Caco-2 (cell line): ENCODE measurements around the gene THOC6. TPM values are rescaled to one million over a fixed set of nuclear protein-coding genes. Genes with fewer than 3 reads are reported as not detected.
A peak's percentile ranks its signal among the peaks of the same experiment; 100 is the strongest.

ENCODE experiments used
- BruUV-seq: library from RNA; stranded (reverse); fragments of 400-500 nt; replicated peaks from 2 replicates; lab custom pipeline; 2021; lab: Mats Ljungman, UMichigan
- CTCF ChIA-PET: fragments of 300-600 bp; sonication (Branson Sonifier 250); formaldehyde crosslinking; loops from one replicate; lab custom pipeline; 2022; ENCODE audit warnings: antibody characterized with exemption; lab: Charles Lee
- POLR2A ChIA-PET: fragments of 300-600 bp; sonication (Branson Sonifier 250); formaldehyde crosslinking; loops from one replicate; lab custom pipeline; 2022; ENCODE audit warnings: antibody characterized with exemption; lab: Charles Lee
- DNase-seq, 2 experiments: peaks; one replicate each; pipeline versions ENCODE4 v3.0.0 to v3.0.0-alpha.2; 2020 to 2022
- H3K27me3 ChIP-seq: replicated peaks from 2 replicates; pipeline ENCODE4 v1.6.0; 2011; ENCODE audit warnings: low read length; ENCODE audit not compliant: control insufficient read depth, insufficient read depth
- H3K36me3 ChIP-seq: 2 replicates; pipeline ENCODE4 v1.5.1; 2011; ENCODE audit warnings: low read length; ENCODE audit not compliant: control insufficient read depth, insufficient read depth
- H3K4me1 ChIP-seq: fragments of 250-450 bp; sonication (Bioruptor Pico); 2 replicates; pipeline ENCODE4 v1.5.1; 2020; ENCODE audit warnings: mild to moderate bottlenecking
- H3K4me3 ChIP-seq: 2 replicates; pipeline ENCODE4 v1.5.1; 2011; ENCODE audit warnings: low read depth, mild to moderate bottlenecking, control low read depth, low read length
- H3K9me3 ChIP-seq: fragments of 250-450 bp; sonication (Bioruptor Pico); 2 replicates; pipeline ENCODE4 v1.5.1; 2020; ENCODE audit warnings: mild to moderate bottlenecking, moderate library complexity
- H3K27ac Mint-ChIP-seq: one replicate; pipeline ENCODE4 v1.8.0; 2022; ENCODE audit warnings: mixed read lengths; ENCODE audit not compliant: unreplicated experiment
- H3K27me3 Mint-ChIP-seq: one replicate; pipeline ENCODE4 v1.8.0; 2022; ENCODE audit warnings: mixed read lengths; ENCODE audit not compliant: insufficient read depth, unreplicated experiment
- H3K36me3 Mint-ChIP-seq: one replicate; pipeline ENCODE4 v1.8.0; 2022; ENCODE audit warnings: mild to moderate bottlenecking, mixed read lengths; ENCODE audit not compliant: insufficient read depth, unreplicated experiment
- H3K4me1 Mint-ChIP-seq: one replicate; pipeline ENCODE4 v1.8.0; 2022; ENCODE audit warnings: low read depth, mixed read lengths; ENCODE audit not compliant: unreplicated experiment
- H3K4me3 Mint-ChIP-seq: one replicate; pipeline ENCODE4 v1.8.0; 2022; ENCODE audit warnings: mild to moderate bottlenecking, moderate library complexity, mixed read lengths; ENCODE audit not compliant: unreplicated experiment
- H3K9me3 Mint-ChIP-seq: one replicate; pipeline ENCODE4 v1.8.0; 2022; ENCODE audit warnings: mixed read lengths; ENCODE audit not compliant: unreplicated experiment
- CTCF ChIP-seq, 2 experiments: fragments of 200-600 bp in 1 of 2; IDR thresholded peaks; 1 replicate in 1 of 2; 2 replicates in 1 of 2; pipeline versions ENCODE4 v1.5.1 to v1.8.0; 2011 to 2022; ENCODE audit warnings: antibody characterized with exemption in 1 of 2, control low read depth in 1 of 2, inconsistent platforms in 1 of 2, low read depth in 1 of 2, low read length in 1 of 2, mild to moderate bottlenecking in 1 of 2, moderate library complexity in 1 of 2; ENCODE audit not compliant: insufficient read depth in 1 of 2, severe bottlenecking in 1 of 2, unreplicated experiment in 1 of 2
- intact Hi-C: fragments of 100-400 bp; cut with micrococcal nuclease; formaldehyde crosslinking; loops from one replicate; pipeline ENCODE4 v1.10.0; 2022; ENCODE audit not compliant: unreplicated experiment
- total RNA-seq: library from RNA; stranded (reverse); gene quantifications from 2 replicates; pipeline ENCODE4 v1.2.3, GENCODE V29; 2022

THOC6 gene
- total RNA-seq, 1 experiment from 2014 or later, result 48.0 TPM

GRCh38 chr16:3036726-3037315 lies 13.0 kb downstream of the THOC6 start, which contains the start of gene BICDL2:
TSS of gene BICDL2 (minus strand) at chr16:3036944. CDS start at chr16:3035496, 1,448 bp downstream.
- peak in 1 of 2 experiments; percentile 73 for DNase-seq
- POLR2A ChIA-PET, result no interaction called here
- intact Hi-C loops, result no loop called here
- BruUV-seq, result no TSS peak
- Mint-ChIP-seq H3K27ac (peak within 1 kb of the TSS; percentile 35), H3K27me3 (no peaks in the 10 kb centered on the region), H3K4me3 (peak within 1 kb of the TSS; percentile 73), H3K4me1 (no peaks in the 10 kb centered on the region), H3K9me3 (no peaks in the 10 kb centered on the region), H3K36me3 (peaks cover 6% of the 10 kb centered on the region)
- no peaks in the 10 kb centered on the region for H3K36me3 ChIP-seq
- peak within 1 kb of the TSS; percentile 67 for H3K4me3 ChIP-seq
- no peaks in the 10 kb centered on the region for H3K9me3 ChIP-seq
- H3K27me3 ChIP-seq, result no peaks in the 10 kb centered on the region
- no peak for TF ChIP-seq CTCF (IDR thresholded peaks at IDR 0.05; ENCODE audit: insufficient read depth in 1 of 2, low read depth in 1 of 2, low read length in 1 of 2, severe bottlenecking in 1 of 2, unreplicated experiment in 1 of 2)
- CTCF ChIA-PET, result interaction anchor here (0.6 kb wide), 1 partner anchor 16 kb away, joined by 4 read pairs; the partner anchor contains the start of gene TNFRSF12A
- H3K4me1 ChIP-seq, result no peaks in the 10 kb centered on the region; the same call in 1 of the 2 replicates

GRCh38 chr16:3038256-3038655 lies 14.4 kb downstream of the THOC6 start:
- Mint-ChIP-seq H3K4me1 (no peaks in the 10 kb centered on the region), H3K27ac (no peak overlapping the region), H3K27me3 (no peaks in the 10 kb centered on the region), H3K4me3 (no peak overlapping the region), H3K36me3 (peaks cover 6% of the 10 kb centered on the region), H3K9me3 (no peaks in the 10 kb centered on the region)
- no peak for DNase-seq
- no peak for TF ChIP-seq CTCF (IDR thresholded peaks at IDR 0.05; ENCODE audit: insufficient read depth in 1 of 2, low read depth in 1 of 2, low read length in 1 of 2, severe bottlenecking in 1 of 2, unreplicated experiment in 1 of 2)
- Histone ChIP-seq H3K36me3 (no peaks in the 10 kb centered on the region), H3K27me3 (no peaks in the 10 kb centered on the region), H3K4me1 (no peaks in the 10 kb centered on the region), H3K9me3 (no peaks in the 10 kb centered on the region), H3K4me3 (no peak overlapping the region)
- intact Hi-C loops, result no loop called here
- POLR2A ChIA-PET, result interaction anchor here (0.6 kb wide), 1 partner anchor 11 kb away, joined by 4 read pairs; no protein-coding TSS in a partner anchor
- no TSS peak for BruUV-seq
- CTCF ChIA-PET, result interaction anchor here (0.9 kb wide), 1 partner anchor 10 kb away, joined by 4 read pairs; no protein-coding TSS in a partner anchor

- intact Hi-C loops, result no loop called here
- CTCF ChIA-PET, result interaction anchor here (0.9 kb wide), 1 partner anchor 11 kb away, joined by 4 read pairs; no protein-coding TSS in a partner anchor
These were observed 15.1 kb downstream of the THOC6 start for GRCh38 chr16:3038896-3039295.

More at GRCh38 chr16:3038896-3039295, 15.1 kb downstream of the THOC6 start:
- Mint-ChIP-seq H3K27ac (no peak overlapping the region), H3K4me3 (no peak overlapping the region), H3K4me1 (no peaks in the 10 kb centered on the region), H3K27me3 (no peaks in the 10 kb centered on the region), H3K36me3 (peaks cover under 1% of the 10 kb centered on the region), H3K9me3 (no peaks in the 10 kb centered on the region)
- no peak for TF ChIP-seq CTCF (IDR thresholded peaks at IDR 0.05; ENCODE audit: insufficient read depth in 1 of 2, low read depth in 1 of 2, low read length in 1 of 2, severe bottlenecking in 1 of 2, unreplicated experiment in 1 of 2)
- H3K4me3 ChIP-seq, result no peak overlapping the region
- no TSS peak for BruUV-seq
- H3K9me3 ChIP-seq, result no peaks in the 10 kb centered on the region
- H3K27me3 ChIP-seq, result no peaks in the 10 kb centered on the region
- no peaks in the 10 kb centered on the region for H3K36me3 ChIP-seq
- no peaks in the 10 kb centered on the region for H3K4me1 ChIP-seq
- no peak for DNase-seq
- POLR2A ChIA-PET, result interaction anchor here (0.6 kb wide), 1 partner anchor 71 kb away, joined by 3 read pairs; no protein-coding TSS in a partner anchor
